Nucleus accumbens (tissue), 56 donors: ENCODE data around the gene ARHGAP40.

Experiments used
- DNase-seq, 56 donors: peaks; one replicate each; lab custom pipeline; 2025; lab: John Stamatoyannopoulos, UW

Gene ARHGAP40

DNA sequence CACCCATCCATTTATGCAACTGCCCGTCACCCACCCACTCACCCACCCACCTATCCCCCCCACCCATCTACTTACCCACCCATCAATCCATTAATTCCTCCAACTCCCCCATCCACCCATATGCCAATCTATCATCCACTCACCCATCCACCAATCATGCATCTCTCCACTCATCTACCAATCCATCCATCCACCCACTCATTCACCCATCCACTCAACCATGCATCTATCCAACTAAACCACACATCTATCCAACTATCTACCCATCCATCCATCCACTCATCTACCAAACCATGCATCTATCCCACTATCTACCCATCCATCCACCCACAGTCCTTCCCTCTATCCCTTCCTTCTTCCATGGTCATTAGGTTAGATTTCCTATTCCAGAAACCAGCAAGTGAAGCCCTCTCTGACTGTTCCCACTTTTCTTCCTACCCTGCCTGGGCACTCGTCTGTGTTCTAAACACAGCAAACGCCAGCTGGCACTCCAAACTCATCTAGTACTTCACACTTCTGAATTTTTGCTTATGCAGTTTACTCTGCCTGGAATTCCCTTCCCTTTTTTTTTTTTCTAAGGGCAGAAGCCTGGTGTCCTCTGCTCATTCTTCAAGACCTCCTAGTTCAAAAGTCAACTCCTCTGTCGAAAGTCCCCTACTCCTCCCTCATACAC lies 43.1 kb downstream of the ARHGAP40 start:
- DNase-seq = no peak

DNA sequence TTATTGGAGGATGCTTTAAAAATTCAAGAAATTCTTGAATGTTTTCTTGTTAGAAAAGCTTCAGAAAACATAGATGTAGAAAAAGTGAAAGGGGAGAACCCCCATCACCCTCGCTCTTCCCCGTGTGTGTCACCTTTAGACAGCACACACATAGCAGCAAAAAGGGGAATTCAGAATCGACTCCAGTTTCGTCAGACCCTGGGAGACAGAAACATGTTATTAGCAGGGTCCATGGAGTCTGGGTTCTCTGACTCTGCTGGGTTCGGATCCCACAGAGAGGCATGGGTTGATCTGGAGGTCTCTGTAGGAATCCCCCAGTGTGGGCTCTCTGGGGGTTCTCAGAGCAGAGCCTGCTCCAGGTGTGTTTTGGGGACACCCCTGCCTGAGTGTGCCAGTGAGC lies 43.7 kb downstream of the ARHGAP40 start:
- no peak for DNase-seq

- DNase-seq = peak in 51 of 56 donors; percentile 5 to 87 (median 63)
Observed at GRCh38 chr20:38645980-38646858, 44.6 kb downstream of the ARHGAP40 start.

- peak in 34 of 56 donors; percentile 3 to 55 (median 19) for DNase-seq
Observed at GRCh38 chr20:38649275-38649891, 47.8 kb downstream of the ARHGAP40 start.

GRCh38 chr20:38650010-38650409 lies 48.4 kb downstream of the ARHGAP40 start:
- DNase-seq = no peak

DNA sequence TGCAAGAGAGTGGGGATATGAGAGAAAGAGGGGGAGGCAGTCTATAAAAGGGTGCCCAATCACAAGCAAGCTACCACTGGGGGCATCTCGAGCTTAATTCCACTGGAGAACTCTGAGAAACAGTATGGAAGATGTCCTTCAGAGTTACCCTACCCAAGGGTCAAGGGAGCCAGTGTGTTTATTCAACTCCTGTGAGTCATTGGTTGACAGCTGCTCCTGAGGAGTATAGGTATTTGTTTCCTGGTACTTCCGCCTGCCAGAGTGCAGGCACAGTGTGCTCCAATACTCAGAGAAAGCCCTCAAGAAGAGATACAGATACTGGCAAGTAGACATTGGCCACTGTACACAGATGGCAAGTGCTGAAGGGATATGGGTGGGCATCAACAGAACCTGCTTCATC lies 49.5 kb downstream of the ARHGAP40 start:
- no peak for DNase-seq

DNA sequence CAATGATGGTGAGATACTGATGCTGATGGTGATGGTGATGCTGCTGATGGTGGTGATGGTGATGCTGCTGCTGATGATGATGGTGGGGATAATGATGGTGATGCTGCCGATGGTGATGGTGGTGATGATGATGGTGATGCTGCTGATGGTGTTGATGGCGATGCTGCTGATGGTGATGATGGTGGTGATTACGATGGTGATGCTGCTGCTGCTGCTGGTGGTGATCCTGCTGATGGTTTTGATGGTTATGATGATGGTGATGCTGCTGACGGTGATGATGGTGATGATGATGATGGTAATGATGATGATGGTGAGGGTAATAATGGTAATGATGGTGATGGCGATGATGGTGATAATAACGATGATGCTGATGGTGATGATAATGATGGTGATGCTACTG lies 50.0 kb downstream of the ARHGAP40 start:
- no peak for DNase-seq

GRCh38 chr20:38652995-38653394 lies 51.4 kb downstream of the ARHGAP40 start:
- no peak for DNase-seq

- DNase-seq = no peak
Observed at GRCh38 chr20:38657390-38657789, 55.8 kb downstream of the ARHGAP40 start.

GRCh38 chr20:38658879-38659596 lies 57.4 kb downstream of the ARHGAP40 start:
- peak in 15 of 56 donors; percentile 3 to 32 (median 11) for DNase-seq

DNA sequence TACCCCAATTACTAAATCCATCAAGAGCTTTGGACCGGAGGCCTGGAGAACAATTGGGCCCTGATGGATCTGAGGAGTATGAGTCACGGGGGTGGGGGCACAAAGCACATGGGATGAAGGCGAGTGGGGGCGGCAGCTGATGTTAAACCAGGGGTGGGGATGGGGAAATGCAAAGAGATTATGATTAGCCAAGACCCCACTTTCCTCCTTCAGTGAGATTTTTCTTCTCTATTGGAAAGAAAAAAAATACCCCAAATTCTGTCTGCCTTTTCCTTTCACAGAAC lies 57.9 kb downstream of the ARHGAP40 start:
- peak in 2 of 56 donors; percentile 15 to 44 for DNase-seq

GRCh38 chr20:38660429-38660828 lies 58.8 kb downstream of the ARHGAP40 start:
- no peak for DNase-seq

DNA sequence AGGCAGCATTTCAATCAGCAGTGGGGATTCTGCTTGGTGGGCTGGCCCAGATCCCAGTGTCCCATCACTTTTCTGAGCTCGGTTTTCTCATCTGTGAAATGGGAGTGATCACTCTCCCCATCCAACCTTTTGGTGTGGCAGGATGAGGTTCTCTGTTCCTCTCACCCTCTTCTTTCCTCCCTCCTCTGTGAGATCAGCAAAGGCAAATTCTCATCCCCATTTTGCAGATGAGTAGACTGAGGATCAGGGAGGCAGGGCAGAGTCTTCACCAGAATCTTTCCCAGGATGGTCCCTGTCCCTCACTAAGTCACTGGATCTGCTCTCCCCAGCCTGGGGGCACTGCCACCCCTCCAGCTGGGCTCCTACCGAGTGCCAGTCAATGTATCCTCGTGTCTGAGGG lies 62.1 kb downstream of the ARHGAP40 start:
- DNase-seq = no peak

DNA sequence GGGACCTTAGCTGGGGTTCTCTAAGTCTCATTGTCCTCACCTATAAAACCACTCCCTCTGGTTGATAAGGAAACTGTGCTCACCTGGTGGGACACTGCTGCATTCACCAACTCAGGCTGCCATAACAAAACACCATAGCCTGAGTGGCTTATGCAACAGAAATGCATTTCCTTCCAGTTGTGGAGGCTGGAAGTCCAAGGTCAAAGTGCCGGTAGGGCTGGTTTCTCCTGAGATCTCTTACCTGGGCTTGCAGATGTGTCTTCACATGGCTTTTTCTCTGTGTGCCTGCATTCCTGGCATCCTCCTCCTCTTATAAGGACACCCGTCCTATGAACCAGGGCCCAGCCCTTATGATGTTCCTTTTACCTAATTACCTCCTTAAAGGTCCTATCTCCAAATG lies 62.7 kb downstream of the ARHGAP40 start:
- no peak for DNase-seq

DNA sequence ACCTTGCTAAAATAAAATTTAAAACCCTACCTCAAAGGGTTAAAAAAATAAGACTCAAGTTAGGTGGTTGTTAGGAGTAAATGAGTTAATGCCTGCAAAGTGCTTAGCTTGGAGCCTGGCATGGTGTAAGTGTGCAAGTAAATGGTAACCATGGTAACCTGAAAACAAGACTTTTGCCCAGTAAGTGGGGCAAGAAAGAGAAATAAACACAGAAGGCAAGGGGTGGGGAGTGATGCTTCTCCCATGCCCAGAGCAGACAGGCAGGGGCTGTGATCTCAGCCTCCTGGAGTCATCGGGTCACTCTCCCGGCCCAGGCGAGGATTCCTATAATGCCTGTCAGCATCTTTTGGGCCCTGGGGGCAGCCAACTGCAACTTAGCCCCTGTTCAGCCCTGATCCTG lies 63.5 kb downstream of the ARHGAP40 start:
- DNase-seq = peak in 4 of 56 donors; percentile 6 to 11 (median 8)

DNA sequence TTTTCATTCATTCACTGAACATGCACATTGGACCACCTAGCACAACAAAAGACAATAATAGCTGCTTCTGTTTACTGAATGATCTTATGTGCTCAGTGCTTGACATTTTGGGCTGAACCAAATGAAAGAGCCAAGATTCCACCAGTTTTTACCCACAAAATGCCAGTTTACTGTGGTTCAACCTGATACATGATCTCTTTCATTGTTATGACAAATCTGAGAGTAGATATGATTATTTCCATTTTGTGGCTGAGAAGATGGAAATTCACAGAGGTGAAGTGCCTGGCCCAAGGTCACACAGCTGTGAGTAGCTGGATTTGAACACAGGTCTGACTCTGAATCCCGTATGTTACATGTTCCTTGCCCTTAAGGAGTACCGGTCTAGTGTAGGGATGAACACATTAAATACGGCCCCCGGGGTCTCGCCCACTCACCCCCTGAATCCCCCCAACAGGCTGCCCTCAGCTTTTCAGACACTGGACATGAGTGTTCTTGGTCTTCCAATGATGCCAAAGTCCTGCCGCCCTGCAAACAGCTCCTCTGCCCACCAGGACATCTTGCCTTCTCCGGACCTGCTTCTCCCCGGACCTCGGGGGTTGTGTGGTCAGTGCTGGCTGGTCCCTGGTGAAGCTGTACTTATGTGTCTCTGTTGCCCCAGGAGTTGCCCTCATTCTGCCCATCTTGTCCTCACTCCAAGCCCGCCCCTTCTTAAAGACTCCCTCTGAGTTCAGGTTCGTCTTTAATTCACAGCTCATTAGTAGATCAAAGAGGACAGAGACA lies 64.1 kb downstream of the ARHGAP40 start:
- peak in 2 of 56 donors; percentile 17 to 23 for DNase-seq

- no peak for DNase-seq
Observed at GRCh38 chr20:38667417-38667956, 65.9 kb downstream of the ARHGAP40 start.

GRCh38 chr20:38669688-38670087 lies 68.1 kb downstream of the ARHGAP40 start:
- no peak for DNase-seq

DNA sequence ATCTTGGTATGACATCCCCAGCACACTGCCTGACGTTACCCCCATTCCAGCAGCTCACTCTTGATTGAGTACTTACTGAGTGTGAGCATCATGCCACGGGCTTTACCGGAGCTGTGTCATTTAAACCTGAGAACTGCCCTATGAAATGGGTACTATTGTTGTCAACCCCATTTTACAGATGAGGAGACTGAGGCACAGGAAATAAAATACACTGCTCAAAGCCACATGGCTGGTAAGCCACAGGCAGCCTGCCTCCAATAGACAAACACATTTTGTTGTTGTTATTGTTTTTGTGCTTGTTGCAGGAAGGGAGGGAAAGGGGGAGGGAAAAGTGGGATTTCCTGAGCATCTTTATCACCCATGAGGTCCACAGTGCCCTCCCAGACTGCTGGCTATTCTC lies 69.2 kb downstream of the ARHGAP40 start:
- no peak for DNase-seq

- peak in 4 of 56 donors; percentile 8 to 23 (median 10) for DNase-seq
Observed at GRCh38 chr20:38671186-38671585, 69.6 kb downstream of the ARHGAP40 start.
